GM08714 (cell line): Measurements from ENCODE around the gene TNC.

Source experiments
- H3K4me3 ChIP-seq: fragments of 200-500 bp; sonication (Bioruptor generic); 2 replicates; pipeline ENCODE4 v1.5.1; 2014; ENCODE audit warnings: mild to moderate bottlenecking, low read length, inconsistent platforms
- ZNF274 ChIP-seq: IDR thresholded peaks from 2 replicates; pipeline ENCODE4 v1.6.1; 2012; ENCODE audit warnings: mild to moderate bottlenecking, low read depth, low read length

The TNC gene

GRCh38 chr9:115117999-115118878, at the start of gene TNC:
Gene TNC, minus strand, starts transcription at chr9:115118157. Its CDS starts 27,139 bp downstream, at chr9:115091018.
- TF ChIP-seq ZNF274: no peak
- H3K4me3 ChIP-seq: no peak within 1 kb of the TSS

- no peak overlapping the region for H3K4me3 ChIP-seq
- TF ChIP-seq ZNF274: no peak
Measured at GRCh38 chr9:115167175-115167574, 49.2 kb upstream of the TNC start.

GRCh38 chr9:115165233-115165632, 47.3 kb upstream of the TNC start:
- no peak for TF ChIP-seq ZNF274

GRCh38 chr9:115164511-115164974, 46.6 kb upstream of the TNC start:
- H3K4me3 ChIP-seq: no peak overlapping the region
- TF ChIP-seq ZNF274: no peak

More at GRCh38 chr9:115165233-115165632, 47.3 kb upstream of the TNC start:
- H3K4me3 ChIP-seq: no peak overlapping the region

GRCh38 chr9:115162946-115163345, 45.0 kb upstream of the TNC start:
- no peak for TF ChIP-seq ZNF274
- H3K4me3 ChIP-seq: no peak overlapping the region

- no peak for TF ChIP-seq ZNF274
- H3K4me3 ChIP-seq: no peak overlapping the region
Measured at GRCh38 chr9:115161446-115161845, 43.5 kb upstream of the TNC start.

GRCh38 chr9:115158661-115159481, 40.9 kb upstream of the TNC start:
- no peak overlapping the region for H3K4me3 ChIP-seq
- no peak for TF ChIP-seq ZNF274

- TF ChIP-seq ZNF274: no peak
Measured at GRCh38 chr9:115157245-115157674, 39.3 kb upstream of the TNC start.

GRCh38 chr9:115155037-115155436, 37.1 kb upstream of the TNC start:
- H3K4me3 ChIP-seq: no peak overlapping the region
- no peak for TF ChIP-seq ZNF274

More at GRCh38 chr9:115157245-115157674, 39.3 kb upstream of the TNC start:
- H3K4me3 ChIP-seq: no peak overlapping the region

GRCh38 chr9:115154617-115155016, 36.7 kb upstream of the TNC start:
- H3K4me3 ChIP-seq: no peak overlapping the region

GRCh38 chr9:115152281-115152820, 34.4 kb upstream of the TNC start:
- no peak for TF ChIP-seq ZNF274
- no peak overlapping the region for H3K4me3 ChIP-seq

More at GRCh38 chr9:115154617-115155016, 36.7 kb upstream of the TNC start:
- TF ChIP-seq ZNF274: no peak

GRCh38 chr9:115148721-115149120, 30.8 kb upstream of the TNC start:
- TF ChIP-seq ZNF274: no peak
- H3K4me3 ChIP-seq: no peak overlapping the region

GRCh38 chr9:115146581-115147021, 28.6 kb upstream of the TNC start:
- TF ChIP-seq ZNF274: no peak
- no peak overlapping the region for H3K4me3 ChIP-seq

GRCh38 chr9:115144706-115145105, 26.7 kb upstream of the TNC start:
- TF ChIP-seq ZNF274: no peak
- no peak overlapping the region for H3K4me3 ChIP-seq
